ENCODE results near the gene COL13A1. TPM values are rescaled to one million over a fixed set of nuclear protein-coding genes. Genes with fewer than 3 reads are reported as not detected.

COL13A1 gene
- total RNA-seq, 1 donor from 2014 or later, result not detected

- H3K27ac Mint-ChIP-seq, result no peak overlapping the region
- no peak overlapping the region for H3K4me3 Mint-ChIP-seq
- H3K4me1 Mint-ChIP-seq (ENCODE audit: low read depth), result no peaks in the 10 kb centered on the region
- intact Hi-C loops (cut with micrococcal nuclease), result no loop called here
- H3K9me3 Mint-ChIP-seq, result no peaks in the 10 kb centered on the region
- peaks cover 10% of the 10 kb centered on the region for H3K27me3 Mint-ChIP-seq (ENCODE audit: insufficient read depth)
- DNase-seq (ENCODE audit: low spot score), result no peak
- no peaks in the 10 kb centered on the region for H3K36me3 Mint-ChIP-seq (ENCODE audit: low read depth)
These were observed 151.1 kb downstream of the COL13A1 start for GRCh38 chr10:69952821-69953221.

GRCh38 chr10:69953851-69954250 is 152.1 kb downstream of the COL13A1 start:
- Mint-ChIP-seq H3K4me3 (no peak overlapping the region), H3K36me3 (ENCODE audit: low read depth) (no peaks in the 10 kb centered on the region), H3K27ac (no peak overlapping the region), H3K9me3 (no peaks in the 10 kb centered on the region), H3K4me1 (ENCODE audit: low read depth) (no peaks in the 10 kb centered on the region), H3K27me3 (ENCODE audit: insufficient read depth) (peaks cover 13% of the 10 kb centered on the region)
- intact Hi-C loops (cut with micrococcal nuclease), result no loop called here
- no peak for DNase-seq (ENCODE audit: low spot score)

GRCh38 chr10:69955211-69955805 is 153.6 kb downstream of the COL13A1 start:
- Mint-ChIP-seq H3K4me3 (no peak overlapping the region), H3K27me3 (ENCODE audit: insufficient read depth) (peaks cover 17% of the 10 kb centered on the region), H3K27ac (no peak overlapping the region), H3K4me1 (ENCODE audit: low read depth) (no peaks in the 10 kb centered on the region), H3K9me3 (no peaks in the 10 kb centered on the region), H3K36me3 (ENCODE audit: low read depth) (no peaks in the 10 kb centered on the region)
- DNase-seq (ENCODE audit: low spot score), result no peak
- intact Hi-C loops (cut with micrococcal nuclease), result no loop called here

DNA sequence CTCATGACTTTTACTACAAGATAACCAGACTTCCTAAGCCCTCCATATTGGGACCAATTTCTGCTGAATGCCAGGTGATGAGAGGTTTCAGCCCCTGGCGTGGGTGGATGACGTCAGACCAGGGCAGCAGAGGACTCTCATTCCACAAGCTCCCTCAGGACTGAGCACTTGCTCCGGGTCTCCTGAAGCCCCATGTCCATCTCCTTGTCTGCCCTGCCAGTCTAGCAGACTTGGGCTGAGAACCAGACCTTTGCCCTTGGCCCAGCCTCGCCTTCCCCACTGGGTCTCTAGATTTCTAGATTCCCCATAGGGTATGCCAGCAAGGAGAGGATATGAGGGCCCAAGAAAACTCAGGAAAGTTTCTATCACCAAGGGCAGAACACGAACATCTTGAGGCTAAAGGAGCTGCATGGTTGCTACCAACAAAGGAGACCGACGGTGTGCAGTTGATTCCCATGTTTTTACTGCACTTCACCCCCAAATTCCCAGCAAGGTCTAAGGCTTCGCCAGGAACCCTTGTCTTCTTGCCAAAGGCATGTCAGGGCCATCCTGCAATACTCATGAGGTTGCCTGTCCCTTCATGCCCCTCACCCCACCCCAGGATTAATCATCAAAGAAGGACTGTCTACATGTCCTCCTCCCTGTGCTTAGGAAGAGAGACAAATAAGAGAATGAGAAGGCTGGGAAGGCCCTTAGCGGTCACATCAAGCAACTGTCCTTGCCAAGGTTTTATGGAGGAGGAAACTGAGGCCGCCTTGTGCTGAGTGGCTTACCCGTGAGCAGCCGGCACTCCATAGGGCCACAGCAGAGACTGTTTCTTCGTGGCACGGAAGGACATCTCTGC is 154.4 kb downstream of the COL13A1 start:
- Mint-ChIP-seq H3K36me3 (ENCODE audit: low read depth) (no peaks in the 10 kb centered on the region), H3K27ac (no peak overlapping the region), H3K27me3 (ENCODE audit: insufficient read depth) (peaks cover 17% of the 10 kb centered on the region), H3K4me1 (ENCODE audit: low read depth) (no peaks in the 10 kb centered on the region), H3K4me3 (no peak overlapping the region), H3K9me3 (no peaks in the 10 kb centered on the region)
- DNase-seq (ENCODE audit: low spot score), result no peak
- intact Hi-C loops (cut with micrococcal nuclease), result no loop called here

DNA sequence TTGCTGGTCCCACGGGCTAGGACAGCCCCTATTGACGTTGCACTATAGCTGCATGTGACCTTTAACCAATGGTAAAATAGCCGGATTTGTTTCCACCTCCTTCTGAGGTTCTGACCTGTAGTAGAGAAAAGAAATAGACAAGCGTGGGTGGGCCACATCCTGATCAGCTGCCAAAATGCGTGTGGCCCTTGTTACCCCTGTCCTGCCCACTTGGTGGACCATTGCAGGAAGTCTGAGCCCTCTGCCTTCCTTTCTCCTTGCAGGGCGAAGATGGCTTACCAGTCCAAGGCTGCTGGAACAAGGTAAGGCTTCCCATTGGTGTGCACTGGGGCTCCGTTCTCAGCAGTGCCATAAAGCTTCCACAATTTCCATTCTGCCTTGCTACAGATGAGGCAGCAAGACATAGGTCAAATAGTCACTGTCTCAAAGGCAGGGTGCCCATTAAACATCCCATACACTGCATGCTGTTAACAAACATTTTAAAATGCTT is 155.1 kb downstream of the COL13A1 start:
- H3K36me3 Mint-ChIP-seq (ENCODE audit: low read depth), result no peaks in the 10 kb centered on the region

DNA sequence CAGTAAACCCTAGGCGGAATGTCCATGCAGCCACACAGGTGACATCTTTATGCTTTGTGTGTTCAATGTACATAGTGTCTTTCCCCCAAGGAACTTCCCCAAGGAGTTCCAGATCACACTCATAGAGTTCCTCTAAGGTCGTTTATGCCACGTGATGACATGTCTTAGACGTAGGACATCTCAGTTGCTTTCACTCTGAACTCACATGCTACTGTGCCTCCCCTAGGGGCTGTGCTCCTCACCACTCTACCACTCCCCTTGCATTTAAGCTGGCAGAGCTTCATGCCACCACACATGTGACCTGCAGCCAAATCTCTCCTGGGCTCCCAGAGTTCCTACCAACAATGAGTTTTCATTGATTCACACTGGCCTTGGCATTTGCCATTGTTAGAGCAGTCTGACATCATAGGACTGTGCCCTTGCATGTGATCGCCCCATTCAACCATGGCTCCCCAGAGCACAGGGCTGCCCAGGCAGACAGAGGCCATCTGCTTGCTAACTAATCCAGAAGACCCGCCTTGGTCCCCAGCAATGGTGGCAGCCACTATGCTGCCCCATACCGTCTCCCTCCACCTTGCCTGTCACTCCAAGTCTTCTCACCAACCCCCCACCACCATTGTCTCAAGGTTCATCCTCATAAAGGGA is 155.7 kb downstream of the COL13A1 start:
- H3K36me3 Mint-ChIP-seq (ENCODE audit: low read depth), result no peaks in the 10 kb centered on the region
- DNase-seq (ENCODE audit: low spot score), result no peak
- intact Hi-C loops (cut with micrococcal nuclease), result no loop called here

More for the DNA sequence above, 155.1 kb downstream of the COL13A1 start:
- H3K4me1 Mint-ChIP-seq (ENCODE audit: low read depth), result no peaks in the 10 kb centered on the region
- H3K27ac Mint-ChIP-seq, result no peak overlapping the region
- H3K4me3 Mint-ChIP-seq, result no peak overlapping the region
- intact Hi-C loops (cut with micrococcal nuclease), result no loop called here
- peaks cover 17% of the 10 kb centered on the region for H3K27me3 Mint-ChIP-seq (ENCODE audit: insufficient read depth)
- no peak for DNase-seq (ENCODE audit: low spot score)
- no peaks in the 10 kb centered on the region for H3K9me3 Mint-ChIP-seq

DNA sequence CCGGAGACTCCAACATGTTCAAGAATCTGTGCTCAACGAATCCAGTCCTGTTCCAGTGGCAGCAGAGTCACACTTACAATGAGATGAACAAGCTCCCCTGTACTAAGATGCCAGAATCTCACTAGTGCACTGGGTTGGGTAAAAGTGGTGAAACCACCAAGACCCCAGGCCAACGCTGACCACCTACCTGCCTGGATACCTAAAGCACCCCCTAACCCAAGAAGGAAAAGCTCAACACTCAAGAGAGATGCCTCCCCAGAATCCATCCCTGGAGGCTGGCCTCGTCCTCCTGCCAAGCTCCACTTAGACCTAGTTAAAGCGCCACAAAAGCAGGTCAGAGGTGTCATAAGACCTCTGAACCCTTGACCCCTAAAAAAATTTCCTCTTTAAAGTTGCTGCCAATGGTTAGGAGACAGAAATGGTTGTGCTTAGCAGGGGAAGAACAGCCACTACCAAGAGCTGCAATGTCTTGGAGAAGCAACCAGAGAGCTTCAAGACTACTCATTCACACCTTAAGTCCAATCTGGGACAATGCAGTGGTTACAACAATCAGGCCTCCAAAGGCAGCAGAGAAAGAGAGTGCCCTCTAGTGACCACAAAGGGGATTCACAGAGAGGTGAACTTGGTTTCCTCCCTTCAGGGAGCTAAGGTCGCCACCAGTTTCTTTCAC is 156.3 kb downstream of the COL13A1 start:
- intact Hi-C loops (cut with micrococcal nuclease), result no loop called here
- H3K4me3 Mint-ChIP-seq, result no peak overlapping the region
- H3K9me3 Mint-ChIP-seq, result no peaks in the 10 kb centered on the region
- no peak overlapping the region for H3K27ac Mint-ChIP-seq
- no peak for DNase-seq (ENCODE audit: low spot score)
- H3K36me3 Mint-ChIP-seq (ENCODE audit: low read depth), result no peaks in the 10 kb centered on the region
- H3K27me3 Mint-ChIP-seq (ENCODE audit: insufficient read depth), result peaks cover 16% of the 10 kb centered on the region
- no peaks in the 10 kb centered on the region for H3K4me1 Mint-ChIP-seq (ENCODE audit: low read depth)

More for the DNA sequence above, 155.7 kb downstream of the COL13A1 start:
- Mint-ChIP-seq H3K27me3 (ENCODE audit: insufficient read depth) (peaks cover 17% of the 10 kb centered on the region), H3K4me3 (no peak overlapping the region), H3K27ac (no peak overlapping the region), H3K4me1 (ENCODE audit: low read depth) (no peaks in the 10 kb centered on the region), H3K9me3 (no peaks in the 10 kb centered on the region)

GRCh38 chr10:69958556-69958902 is 156.8 kb downstream of the COL13A1 start:
- no peaks in the 10 kb centered on the region for H3K9me3 Mint-ChIP-seq
- intact Hi-C loops (cut with micrococcal nuclease), result no loop called here
- H3K4me1 Mint-ChIP-seq (ENCODE audit: low read depth), result no peaks in the 10 kb centered on the region
- H3K36me3 Mint-ChIP-seq (ENCODE audit: low read depth), result no peaks in the 10 kb centered on the region
- DNase-seq (ENCODE audit: low spot score), result no peak
- no peak overlapping the region for H3K27ac Mint-ChIP-seq
- peaks cover 14% of the 10 kb centered on the region for H3K27me3 Mint-ChIP-seq (ENCODE audit: insufficient read depth)
- H3K4me3 Mint-ChIP-seq, result no peak overlapping the region

DNA sequence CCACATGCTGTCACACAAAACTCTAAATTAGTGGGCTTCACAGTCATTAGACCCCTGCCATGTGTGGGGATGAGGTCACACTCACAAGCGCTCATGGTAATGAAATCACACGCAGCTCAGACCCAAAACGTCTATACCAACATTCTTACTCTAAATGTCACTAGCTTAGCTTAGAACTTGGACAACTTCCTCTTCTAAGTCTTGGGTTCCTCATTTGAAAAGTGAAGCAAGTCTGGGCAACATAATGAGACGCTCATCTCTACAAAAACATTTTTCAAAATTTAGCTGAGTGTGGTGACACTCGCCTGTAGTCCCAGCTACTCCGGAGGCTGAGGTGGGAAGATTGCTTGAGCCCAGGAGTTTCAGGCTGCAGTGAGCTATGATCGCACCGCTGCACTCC is 158.2 kb downstream of the COL13A1 start:
- Mint-ChIP-seq H3K27me3 (ENCODE audit: insufficient read depth) (peaks cover 13% of the 10 kb centered on the region), H3K4me3 (no peak overlapping the region), H3K27ac (no peak overlapping the region), H3K9me3 (no peaks in the 10 kb centered on the region), H3K4me1 (ENCODE audit: low read depth) (no peaks in the 10 kb centered on the region), H3K36me3 (ENCODE audit: low read depth) (no peaks in the 10 kb centered on the region)
- intact Hi-C loops (cut with micrococcal nuclease), result no loop called here
- no peak for DNase-seq (ENCODE audit: low spot score)

DNA sequence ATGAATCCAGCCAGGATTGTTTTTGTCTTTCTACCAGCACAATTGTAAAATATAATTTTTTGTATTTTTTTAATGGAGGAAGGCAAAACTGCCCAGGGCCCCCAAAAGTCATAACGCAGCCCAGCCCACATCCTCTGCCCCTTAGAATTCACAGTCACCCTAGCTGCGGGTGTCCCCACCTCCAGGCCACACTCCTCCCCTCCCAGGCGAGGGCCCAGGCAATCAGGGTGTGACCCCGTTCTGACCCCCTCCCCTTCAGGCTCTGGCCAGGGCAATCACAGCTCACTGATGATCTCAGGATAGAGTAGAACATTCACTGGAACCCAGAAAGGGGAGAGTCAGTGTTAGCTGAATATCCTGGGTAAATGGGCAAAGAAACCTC is 158.9 kb downstream of the COL13A1 start:
- H3K27ac Mint-ChIP-seq, result no peak overlapping the region
- H3K4me1 Mint-ChIP-seq (ENCODE audit: low read depth), result no peaks in the 10 kb centered on the region
- DNase-seq (ENCODE audit: low spot score), result no peak
- no peak overlapping the region for H3K4me3 Mint-ChIP-seq
- H3K9me3 Mint-ChIP-seq, result no peaks in the 10 kb centered on the region
- peaks cover 11% of the 10 kb centered on the region for H3K27me3 Mint-ChIP-seq (ENCODE audit: insufficient read depth)
- H3K36me3 Mint-ChIP-seq (ENCODE audit: low read depth), result no peaks in the 10 kb centered on the region
- intact Hi-C loops (cut with micrococcal nuclease), result no loop called here

- peaks cover 12% of the 10 kb centered on the region for H3K27me3 Mint-ChIP-seq (ENCODE audit: insufficient read depth)
- H3K27ac Mint-ChIP-seq, result no peak overlapping the region
- H3K9me3 Mint-ChIP-seq, result no peaks in the 10 kb centered on the region
- no peaks in the 10 kb centered on the region for H3K36me3 Mint-ChIP-seq (ENCODE audit: low read depth)
- intact Hi-C loops (cut with micrococcal nuclease), result no loop called here
- no peak overlapping the region for H3K4me3 Mint-ChIP-seq
- H3K4me1 Mint-ChIP-seq (ENCODE audit: low read depth), result no peaks in the 10 kb centered on the region
- no peak for DNase-seq (ENCODE audit: low spot score)
These were observed 159.5 kb downstream of the COL13A1 start for GRCh38 chr10:69960988-69961880.

Data from activated T-helper 1 cell treated with anti-CD3 and anti-CD28 coated beads, Interleukin-12 subunit alpha, Interleukin-12 subunit beta, Interleukin-2, Interleukin-4 antibody, amounts not matched to agents 30 ng/mL and 10 ng/mL and 1 ng/mL, durations not matched to agents 14 hours and 24 hours and 36 hours (primary cell).